Astrocyte of the hippocampus (primary cell): Measurements from ENCODE around the gene TTC39C.
"Not testable (repeated sequence)": the region's sequence is repeated elsewhere in the genome, so short reads cannot be mapped to it uniquely, and the experiment has no call there.

Source experiments
- DNase-seq: peaks from one replicate; pipeline ENCODE4 v3.0.0; 2011; ENCODE audit warnings: low read depth, low spot score

Gene TTC39C

DNA sequence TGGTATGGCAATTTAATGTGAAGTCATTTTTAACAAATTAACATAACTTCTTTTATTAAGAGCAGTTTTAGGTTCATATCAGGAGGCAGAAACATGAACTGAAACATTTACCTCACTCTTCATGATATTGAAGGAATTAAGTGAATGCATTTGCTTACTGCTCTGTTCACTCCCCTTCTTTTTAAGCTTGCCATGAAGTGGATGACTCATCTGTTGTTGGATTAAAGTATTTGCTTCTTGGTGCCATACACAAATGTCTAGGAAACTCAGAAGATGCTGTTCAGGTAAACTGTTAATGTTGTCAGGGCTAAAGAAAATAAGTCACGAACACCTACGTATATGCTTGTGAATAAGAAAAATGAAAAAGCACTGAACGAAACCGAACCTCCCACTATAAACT is 114.1 kb downstream of the TTC39C start:
- peak; percentile 55 for DNase-seq

DNA sequence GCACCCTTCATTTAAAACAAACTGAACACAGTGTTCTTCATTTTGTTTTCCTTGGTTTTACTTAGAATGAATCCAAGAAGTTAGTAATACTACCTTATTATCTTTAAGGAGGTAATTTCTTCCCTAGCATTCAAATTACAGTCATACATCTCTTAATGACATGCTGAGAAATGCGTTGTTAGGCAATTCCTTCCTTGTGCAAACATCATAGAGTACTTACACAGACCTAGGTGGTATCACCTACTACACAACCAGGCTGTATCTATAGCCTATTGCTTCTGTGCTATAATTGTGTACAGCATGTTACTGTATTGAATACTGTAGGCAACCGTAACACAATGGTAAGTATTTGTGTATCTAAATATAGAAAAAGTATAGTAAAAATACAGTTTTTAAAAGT is 115.9 kb downstream of the TTC39C start:
- no peak for DNase-seq

- peak; percentile 56 for DNase-seq
These were observed 122.4 kb downstream of the TTC39C start for GRCh38 chr18:24136967-24137373.

DNA sequence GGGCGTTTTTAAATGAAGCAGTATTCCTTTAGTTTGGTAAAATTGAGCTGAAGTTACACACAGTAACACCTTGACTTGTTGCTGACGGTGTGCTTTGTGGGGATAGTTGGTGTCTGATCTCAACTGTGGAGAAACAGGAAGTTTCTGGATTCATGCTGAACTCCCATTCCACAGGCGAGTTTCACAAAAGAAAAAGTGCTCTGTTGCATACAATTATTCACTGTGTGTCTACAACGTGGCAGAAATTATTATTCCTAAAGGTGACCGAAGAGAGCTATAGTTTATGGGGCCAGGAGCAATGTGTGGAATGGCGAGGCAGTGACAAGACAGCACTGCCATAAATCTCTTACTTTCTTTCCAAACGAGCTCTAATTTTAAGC is 123.8 kb downstream of the TTC39C start:
- DNase-seq = no peak

- DNase-seq = peak; percentile 93
These were observed 124.4 kb downstream of the TTC39C start, which contains the start of gene CABYR for GRCh38 chr18:24138789-24139616. TSS of gene CABYR (plus strand) at chr18:24139062. CDS start at chr18:24143115, 4,053 bp downstream.

DNA sequence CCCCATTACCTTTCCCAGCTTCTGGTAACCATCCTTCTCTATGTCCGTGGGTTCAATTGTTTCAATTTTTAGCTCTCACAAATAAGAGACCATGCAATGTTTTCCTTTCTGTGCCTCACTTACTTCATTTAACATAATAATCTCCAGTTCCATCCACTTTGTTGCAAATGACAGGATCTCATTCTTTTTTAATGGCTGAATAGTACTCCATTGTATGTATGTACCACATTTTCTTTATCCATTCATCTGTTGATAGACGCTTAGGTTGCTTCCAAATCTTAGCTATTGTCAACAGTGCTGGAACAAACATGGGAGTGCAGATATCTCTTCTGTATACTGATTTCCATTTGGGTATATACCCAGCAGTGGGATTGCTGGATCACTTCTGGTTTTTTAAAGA is 126.1 kb downstream of the TTC39C start:
- no peak for DNase-seq

DNA sequence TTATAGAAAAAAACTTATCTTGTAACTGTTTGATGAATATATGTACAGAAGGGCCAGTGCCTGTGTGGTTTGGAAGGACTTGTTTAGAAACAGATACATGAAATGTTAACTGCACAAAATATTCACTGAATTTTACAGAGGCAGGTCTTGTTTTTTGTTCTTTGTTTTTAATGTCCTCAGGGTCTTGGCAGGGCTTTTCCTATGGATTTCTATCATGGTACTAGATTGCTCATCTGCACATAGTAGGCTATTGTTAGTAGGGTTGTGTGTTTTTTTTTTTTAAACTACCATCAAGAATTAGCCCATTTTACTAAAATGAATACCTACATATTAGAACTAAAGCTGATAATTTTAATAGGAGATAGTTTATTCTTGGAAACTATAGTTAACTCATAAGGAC is 127.8 kb downstream of the TTC39C start:
- DNase-seq = no peak

DNA sequence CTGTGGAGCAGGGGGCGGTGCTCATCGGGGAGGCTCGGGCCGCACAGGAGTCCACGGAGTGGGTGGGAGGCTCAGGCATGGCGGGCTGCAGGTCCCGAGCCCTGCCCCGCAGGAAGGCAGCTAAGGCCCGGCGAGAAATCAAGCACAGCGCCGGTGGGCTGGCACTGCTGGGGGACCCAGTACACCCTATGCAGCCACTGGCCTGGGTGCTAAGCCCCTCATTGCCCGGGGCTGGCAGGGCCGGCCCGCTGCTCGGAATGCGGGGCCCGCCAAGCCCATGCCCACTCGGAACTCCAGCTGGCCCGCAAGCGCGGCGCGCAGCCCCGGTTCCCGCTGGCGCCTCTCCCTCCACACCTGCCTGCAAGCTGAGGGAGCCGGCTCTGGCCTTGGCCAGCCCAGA is 135.0 kb downstream of the TTC39C start:
- not testable (repeated sequence) for DNase-seq

GRCh38 chr18:24153397-24153796 is 138.8 kb downstream of the TTC39C start:
- no peak for DNase-seq

DNA sequence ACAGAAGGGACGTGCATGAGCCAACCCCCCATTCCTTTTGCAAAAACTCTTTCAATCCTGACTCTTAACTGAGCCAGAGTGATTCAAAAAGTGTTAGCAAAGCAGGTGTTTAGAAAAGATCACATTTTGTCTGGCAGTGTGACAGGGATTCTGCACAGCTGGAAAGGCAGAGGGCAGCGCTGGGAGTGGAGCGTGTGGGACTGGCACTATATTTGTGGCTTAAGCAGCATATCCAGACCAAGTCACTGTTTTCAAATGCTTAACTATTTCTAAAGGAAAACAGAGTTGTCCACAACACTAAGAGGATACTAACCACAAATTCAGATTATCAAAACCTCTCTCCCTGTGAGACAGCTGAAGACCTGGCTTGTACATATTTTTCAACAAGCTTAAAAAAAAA is 143.3 kb downstream of the TTC39C start:
- DNase-seq = no peak

GRCh38 chr18:24160086-24160485 is 145.5 kb downstream of the TTC39C start:
- no peak for DNase-seq

GRCh38 chr18:24161304-24161703 is 146.8 kb downstream of the TTC39C start:
- DNase-seq = no peak

GRCh38 chr18:24168496-24168895 is 153.9 kb downstream of the TTC39C start:
- DNase-seq = no peak

DNA sequence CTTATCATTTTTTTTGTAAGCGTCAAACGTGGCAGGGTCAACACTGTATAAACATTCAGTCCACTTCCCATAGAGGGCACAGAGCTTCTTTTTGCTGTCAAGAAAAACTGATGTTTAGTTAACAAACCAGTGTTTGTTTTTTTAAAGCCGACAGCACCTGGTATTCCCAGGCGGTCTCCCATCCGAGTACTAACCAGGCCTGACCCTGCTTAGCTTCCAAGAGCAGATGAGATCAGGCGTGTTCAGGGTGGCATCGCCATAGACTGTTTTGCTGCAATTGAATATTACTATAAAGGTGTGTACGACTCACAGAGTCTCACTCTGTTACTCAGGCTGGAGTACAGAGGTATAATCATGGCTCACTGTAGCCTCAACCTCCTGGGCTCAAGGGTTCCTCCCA is 155.8 kb downstream of the TTC39C start:
- no peak for DNase-seq

DNA sequence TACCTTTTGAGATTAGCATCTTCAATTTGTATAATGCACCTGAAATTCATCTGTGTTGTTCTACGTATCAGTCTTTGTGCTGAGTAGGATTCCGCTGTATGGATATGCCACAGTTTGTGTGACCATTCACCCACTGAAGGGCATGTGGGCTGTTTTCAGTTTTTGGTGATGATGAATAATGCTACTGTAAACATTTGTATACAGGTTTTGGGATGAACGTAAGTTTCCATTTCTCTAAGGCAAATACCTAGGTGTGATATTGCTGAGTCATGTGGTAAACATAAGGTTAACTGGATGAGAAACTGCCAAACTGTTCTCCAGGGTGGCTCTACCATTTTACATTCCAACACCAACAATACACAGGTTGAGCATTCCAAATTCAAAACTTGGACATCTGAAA is 159.4 kb downstream of the TTC39C start:
- DNase-seq = no peak

DNA sequence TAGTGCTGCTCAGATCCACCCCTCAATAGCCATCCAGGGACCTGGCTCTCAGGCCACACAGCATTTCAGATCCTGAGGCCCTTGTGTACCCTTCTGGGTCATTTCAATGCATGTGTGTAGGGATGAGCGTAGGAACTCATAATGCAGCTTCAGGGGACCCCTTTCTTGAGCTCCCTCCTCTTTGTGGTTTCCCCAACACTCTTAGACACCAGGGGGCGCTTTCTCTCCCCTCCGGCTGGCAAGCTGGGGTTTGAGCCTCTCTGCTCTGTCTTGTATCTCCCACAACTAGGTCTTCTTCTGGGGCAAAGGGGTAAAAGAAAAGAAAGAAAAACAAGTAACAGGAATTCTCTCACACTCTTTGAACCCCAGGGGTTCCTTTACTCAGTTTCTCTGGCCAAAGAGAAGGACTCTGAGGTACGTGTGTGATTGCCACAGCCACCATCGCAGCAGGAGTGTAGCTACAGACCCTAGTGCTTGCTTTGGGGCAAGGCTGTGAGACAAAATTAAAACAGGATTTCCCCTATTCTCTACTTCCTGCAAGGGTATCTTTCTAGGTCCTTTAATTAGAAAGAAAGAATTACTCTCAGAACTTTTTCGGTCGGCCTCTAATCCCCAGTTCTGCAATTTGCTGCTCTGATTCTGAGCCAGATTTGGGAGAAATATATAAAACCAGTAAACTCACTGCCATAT is 162.3 kb downstream of the TTC39C start:
- peak; percentile 47 for DNase-seq

GRCh38 chr18:24177499-24178133 is 163.1 kb downstream of the TTC39C start:
- DNase-seq = no peak

GRCh38 chr18:24180048-24180447 is 165.5 kb downstream of the TTC39C start:
- DNase-seq = no peak

DNA sequence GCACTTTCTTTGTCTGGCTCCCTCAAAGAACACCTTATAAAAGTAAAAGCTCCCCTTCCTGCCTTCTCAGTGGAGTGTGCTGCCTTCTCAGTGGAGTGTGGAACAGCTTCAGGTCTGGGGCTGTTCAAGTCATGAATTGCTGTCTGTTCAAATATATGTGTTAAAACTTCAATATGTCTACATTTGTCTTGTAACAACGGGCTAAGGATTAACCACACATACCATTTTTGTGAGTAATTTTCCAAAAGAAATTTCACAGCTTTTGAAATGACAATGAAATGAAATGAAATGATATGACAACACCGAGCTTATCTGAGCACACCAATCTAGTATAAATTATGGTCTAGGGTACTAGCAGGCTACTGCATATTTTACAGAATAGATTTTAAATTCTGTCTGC is 167.3 kb downstream of the TTC39C start:
- peak; percentile 36 for DNase-seq
